Glutamatergic neuron (in vitro differentiated cells): Measurements from ENCODE around the gene CPLX4. TPM values are rescaled to one million over a fixed set of nuclear protein-coding genes. Genes with fewer than 3 reads are reported as not detected.
"Not testable (repeated sequence)": the region's sequence is repeated elsewhere in the genome, so short reads cannot be mapped to it uniquely, and the experiment has no call there.

ENCODE experiments used
- DNase-seq: peaks from one replicate; pipeline ENCODE4 v3.0.0; 2022
- H3K27ac Mint-ChIP-seq: one replicate; pipeline ENCODE4 v1.8.0; 2020; ENCODE audit warnings: mild to moderate bottlenecking, mixed read lengths, inconsistent platforms; ENCODE audit not compliant: unreplicated experiment
- H3K27me3 Mint-ChIP-seq: one replicate; pipeline ENCODE4 v1.8.0; 2020; ENCODE audit warnings: mild to moderate bottlenecking, moderate library complexity, mixed read lengths, inconsistent platforms; ENCODE audit not compliant: unreplicated experiment
- H3K36me3 Mint-ChIP-seq: one replicate; pipeline ENCODE4 v1.8.0; 2020; ENCODE audit warnings: mild to moderate bottlenecking, mixed read lengths, inconsistent platforms; ENCODE audit not compliant: unreplicated experiment
- H3K4me1 Mint-ChIP-seq: one replicate; pipeline ENCODE4 v1.8.0; 2020; ENCODE audit warnings: mild to moderate bottlenecking, low read depth, mixed read lengths, inconsistent platforms; ENCODE audit not compliant: unreplicated experiment
- H3K4me3 Mint-ChIP-seq: one replicate; pipeline ENCODE4 v1.8.0; 2020; ENCODE audit warnings: mild to moderate bottlenecking, mixed read lengths, inconsistent platforms; ENCODE audit not compliant: unreplicated experiment
- H3K9me3 Mint-ChIP-seq: one replicate; pipeline ENCODE4 v1.8.0; 2020; ENCODE audit warnings: mild to moderate bottlenecking, moderate library complexity, mixed read lengths, inconsistent platforms; ENCODE audit not compliant: unreplicated experiment
- total RNA-seq: library from RNA; stranded (reverse); fragmentation: NEBNext Ultra II Directional; extraction: Animal tissue kit (Norgen Biotek cat#: 25700); gene quantifications from one replicate; pipeline ENCODE4 v1.2.1, GENCODE V29; 2021; ENCODE audit not compliant: unreplicated experiment
- TF ChIP-seq, protein P1 (sequence below): fragments of 200-600 bp; sonication (generic); IDR thresholded peaks from one replicate; pipeline ENCODE4 v1.5.0; 2021; ENCODE audit not compliant: partially characterized antibody, unreplicated experiment

The CPLX4 gene
- total RNA-seq, 1 donor from 2014 or later: not detected

- no peaks in the 10 kb centered on the region for H3K36me3 Mint-ChIP-seq
- no peak for DNase-seq
- H3K9me3 Mint-ChIP-seq: peaks cover 5% of the 10 kb centered on the region
- TF ChIP-seq, protein P1, sequence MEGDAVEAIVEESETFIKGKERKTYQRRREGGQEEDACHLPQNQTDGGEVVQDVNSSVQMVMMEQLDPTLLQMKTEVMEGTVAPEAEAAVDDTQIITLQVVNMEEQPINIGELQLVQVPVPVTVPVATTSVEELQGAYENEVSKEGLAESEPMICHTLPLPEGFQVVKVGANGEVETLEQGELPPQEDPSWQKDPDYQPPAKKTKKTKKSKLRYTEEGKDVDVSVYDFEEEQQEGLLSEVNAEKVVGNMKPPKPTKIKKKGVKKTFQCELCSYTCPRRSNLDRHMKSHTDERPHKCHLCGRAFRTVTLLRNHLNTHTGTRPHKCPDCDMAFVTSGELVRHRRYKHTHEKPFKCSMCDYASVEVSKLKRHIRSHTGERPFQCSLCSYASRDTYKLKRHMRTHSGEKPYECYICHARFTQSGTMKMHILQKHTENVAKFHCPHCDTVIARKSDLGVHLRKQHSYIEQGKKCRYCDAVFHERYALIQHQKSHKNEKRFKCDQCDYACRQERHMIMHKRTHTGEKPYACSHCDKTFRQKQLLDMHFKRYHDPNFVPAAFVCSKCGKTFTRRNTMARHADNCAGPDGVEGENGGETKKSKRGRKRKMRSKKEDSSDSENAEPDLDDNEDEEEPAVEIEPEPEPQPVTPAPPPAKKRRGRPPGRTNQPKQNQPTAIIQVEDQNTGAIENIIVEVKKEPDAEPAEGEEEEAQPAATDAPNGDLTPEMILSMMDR: no peak
- H3K27me3 Mint-ChIP-seq: peaks cover 48% of the 10 kb centered on the region
- no peak overlapping the region for H3K27ac Mint-ChIP-seq
- peaks cover 5% of the 10 kb centered on the region for H3K4me1 Mint-ChIP-seq
- no peak overlapping the region for H3K4me3 Mint-ChIP-seq
Observed at GRCh38 chr18:59264121-59264571, 54.3 kb downstream of the CPLX4 start.

GRCh38 chr18:59263661-59264060 is 54.8 kb downstream of the CPLX4 start:
- Mint-ChIP-seq H3K4me1 (peaks cover 5% of the 10 kb centered on the region), H3K27me3 (peaks cover 48% of the 10 kb centered on the region), H3K9me3 (peaks cover 5% of the 10 kb centered on the region), H3K27ac (no peak overlapping the region), H3K4me3 (peak overlapping the region; percentile 72), H3K36me3 (no peaks in the 10 kb centered on the region)
- no peak for DNase-seq
- TF ChIP-seq, protein P1: no peak

- H3K27me3 Mint-ChIP-seq: peaks cover 38% of the 10 kb centered on the region
- not testable (repeated sequence) for H3K36me3 Mint-ChIP-seq, H3K27ac Mint-ChIP-seq, H3K9me3 Mint-ChIP-seq, H3K4me1 Mint-ChIP-seq, DNase-seq, H3K4me3 Mint-ChIP-seq
Observed at GRCh38 chr18:59262243-59262642, 56.2 kb downstream of the CPLX4 start.

DNA sequence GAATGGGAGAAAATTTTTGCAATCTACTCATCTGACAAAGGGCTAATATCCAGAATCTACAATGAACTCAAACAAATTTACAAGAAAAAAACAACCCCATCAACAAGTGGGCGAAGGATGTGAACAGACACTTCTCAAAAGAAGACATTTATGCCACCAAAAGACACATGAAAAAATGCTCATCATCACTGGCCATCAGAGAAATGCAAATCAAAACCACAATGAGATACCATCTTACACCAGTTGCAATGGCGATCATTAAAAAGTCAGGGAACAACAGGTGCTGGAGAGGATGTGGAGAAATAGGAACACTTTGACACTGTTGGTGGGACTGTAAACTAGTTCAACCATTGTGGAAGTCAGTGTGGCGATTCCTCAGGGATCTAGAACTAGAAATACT is 56.6 kb downstream of the CPLX4 start:
- not testable (repeated sequence) for H3K9me3 Mint-ChIP-seq, H3K4me3 Mint-ChIP-seq, H3K36me3 Mint-ChIP-seq, H3K4me1 Mint-ChIP-seq, DNase-seq, H3K27ac Mint-ChIP-seq
- peaks cover 36% of the 10 kb centered on the region for H3K27me3 Mint-ChIP-seq

DNA sequence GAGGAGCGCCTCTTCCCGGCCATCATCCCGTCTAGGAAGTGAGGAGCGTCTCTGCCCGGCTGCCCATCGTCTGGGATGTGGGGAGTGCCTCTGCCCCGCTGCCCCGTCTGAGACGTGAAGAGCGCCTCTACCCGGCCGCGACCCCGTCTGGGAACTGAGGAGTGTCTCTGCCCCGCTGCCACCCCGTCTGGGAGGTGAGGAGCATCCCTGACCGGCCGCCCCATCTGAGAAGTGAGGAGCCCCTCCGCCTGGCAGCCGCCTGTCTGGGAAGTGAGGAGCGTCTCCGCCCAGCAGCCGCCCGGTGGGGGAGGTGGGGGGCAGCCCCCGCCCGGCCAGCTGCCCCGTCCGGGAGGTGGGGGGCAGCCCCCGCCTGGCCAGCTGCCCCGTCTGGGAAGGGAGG is 63.0 kb downstream of the CPLX4 start:
- H3K9me3 Mint-ChIP-seq, H3K4me1 Mint-ChIP-seq, H3K27ac Mint-ChIP-seq, H3K4me3 Mint-ChIP-seq, H3K36me3 Mint-ChIP-seq, DNase-seq, H3K27me3 Mint-ChIP-seq: not testable (repeated sequence)

GRCh38 chr18:59249199-59249774 is 69.2 kb downstream of the CPLX4 start:
- DNase-seq: peak; percentile 64
- peaks cover 3% of the 10 kb centered on the region for H3K27me3 Mint-ChIP-seq
- H3K4me1 Mint-ChIP-seq: no peaks in the 10 kb centered on the region
- H3K36me3 Mint-ChIP-seq: no peaks in the 10 kb centered on the region
- TF ChIP-seq, protein P1: peak; percentile 62
- peaks cover 4% of the 10 kb centered on the region for H3K9me3 Mint-ChIP-seq
- no peak overlapping the region for H3K27ac Mint-ChIP-seq
- no peak overlapping the region for H3K4me3 Mint-ChIP-seq
